Activated CD4-positive, alpha-beta T cell treated with anti-CD3 and anti-CD28 coated beads, Interleukin-10, Interleukin-2, amounts not matched to agents 100 ng/mL and 50 ng/mL, durations not matched to agents 16 hours and 8 hours (primary cell): ENCODE measurements around the gene CASD1.

Source experiments
- DNase-seq: peaks from one replicate; pipeline ENCODE4 v3.0.0-alpha.2; 2020

CASD1 gene

DNA sequence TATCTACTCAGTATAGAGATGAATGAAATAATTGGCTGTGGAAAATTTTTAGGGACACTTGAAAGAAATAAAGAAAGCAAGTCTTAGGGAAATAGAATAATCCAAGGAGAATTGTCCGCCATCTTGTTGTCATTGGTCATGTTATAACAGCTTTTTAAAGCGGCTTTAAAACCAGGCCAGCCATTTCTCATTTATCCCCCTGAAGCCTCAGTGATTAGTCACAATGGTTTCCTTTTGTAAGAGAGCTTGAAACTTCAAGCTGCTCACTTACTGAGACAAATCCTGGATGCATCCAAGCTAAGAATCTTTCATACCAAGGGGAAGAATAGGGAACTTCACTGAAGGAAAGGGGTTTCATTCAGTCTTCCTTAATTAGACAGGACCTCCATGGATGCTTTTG is 78.5 kb downstream of the CASD1 start:
- DNase-seq = no peak

DNA sequence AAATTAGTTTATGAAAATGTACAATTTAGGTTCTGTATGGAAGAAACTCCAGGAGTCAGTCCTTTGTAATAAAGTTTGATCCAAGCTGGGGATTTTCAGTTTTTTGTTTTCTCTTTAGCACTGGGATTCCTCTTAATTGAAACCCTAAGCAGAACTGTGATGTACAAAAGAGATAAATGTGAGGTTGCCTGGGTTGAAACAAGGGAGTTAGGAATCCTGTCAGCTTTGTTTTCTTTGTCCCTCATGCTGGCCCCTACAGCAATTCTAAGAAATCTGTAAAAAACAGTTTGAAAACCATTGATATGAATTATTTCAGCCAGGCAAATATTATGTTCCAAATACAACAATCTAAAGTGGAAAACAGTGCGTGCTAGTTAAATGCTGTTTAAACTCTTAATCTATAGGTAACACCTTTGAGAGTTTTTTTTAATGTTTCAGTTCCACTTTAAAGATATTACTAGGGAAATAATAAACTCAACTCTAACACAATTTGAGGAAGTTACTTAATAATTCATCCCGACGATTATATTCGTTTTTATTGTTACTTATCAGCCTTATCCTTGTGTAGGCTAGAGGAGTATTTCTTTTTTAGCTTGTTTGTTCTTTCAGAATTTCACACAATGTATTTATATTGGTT is 81.0 kb downstream of the CASD1 start:
- no peak for DNase-seq

DNA sequence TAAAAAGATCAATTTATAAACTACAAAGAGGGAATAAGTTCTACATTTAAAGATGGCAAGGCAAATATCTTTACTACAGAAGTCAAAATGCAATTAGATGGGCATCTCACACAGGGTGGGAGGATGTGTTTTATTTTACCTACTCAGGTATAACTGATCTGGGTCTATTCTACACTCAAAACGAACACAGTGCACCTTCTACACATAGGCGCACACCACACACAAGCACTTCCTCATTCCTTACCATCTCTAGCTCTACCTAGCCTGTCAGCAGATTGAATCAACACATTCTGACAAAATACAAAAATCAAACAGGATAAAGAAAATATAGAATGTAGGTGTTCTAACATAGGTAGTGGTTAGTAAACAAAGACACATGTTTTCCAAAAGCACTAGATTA is 81.6 kb downstream of the CASD1 start:
- no peak for DNase-seq

DNA sequence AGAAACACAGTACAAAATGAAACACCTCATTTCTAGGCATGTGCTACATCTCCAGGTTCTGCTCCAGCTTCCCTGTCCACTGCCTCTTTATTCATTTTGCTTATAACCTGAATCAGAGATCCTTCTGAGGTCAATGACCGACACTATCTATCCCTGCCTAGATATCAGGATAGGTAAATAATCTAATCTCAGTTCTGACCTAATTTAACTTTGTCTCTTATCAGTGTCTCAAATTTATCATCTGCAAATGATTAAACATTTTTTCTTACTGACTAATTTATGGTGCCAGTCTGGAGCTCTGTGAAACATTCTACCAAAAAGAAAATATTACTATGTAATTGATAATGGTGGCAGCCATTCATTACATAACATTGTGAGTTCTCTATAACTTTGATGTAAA is 85.3 kb downstream of the CASD1 start:
- no peak for DNase-seq

DNA sequence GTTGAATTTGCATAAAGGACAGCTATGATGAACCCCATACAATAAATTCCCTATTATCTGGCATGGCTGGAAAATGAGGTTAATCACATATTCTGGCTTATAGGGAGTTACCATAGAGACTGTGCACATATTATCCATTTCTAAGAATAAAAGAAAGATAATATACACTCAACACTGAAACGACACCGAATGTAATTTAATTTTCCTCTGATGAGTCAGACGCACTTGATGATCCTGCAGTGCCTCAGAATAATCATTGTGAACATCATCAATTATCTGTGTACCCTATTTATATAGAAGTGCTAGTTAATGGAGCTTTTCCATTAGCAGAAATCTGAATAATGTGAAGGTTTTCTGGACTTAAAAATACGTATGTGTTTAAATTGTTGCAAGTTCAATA is 86.1 kb downstream of the CASD1 start:
- no peak for DNase-seq

DNA sequence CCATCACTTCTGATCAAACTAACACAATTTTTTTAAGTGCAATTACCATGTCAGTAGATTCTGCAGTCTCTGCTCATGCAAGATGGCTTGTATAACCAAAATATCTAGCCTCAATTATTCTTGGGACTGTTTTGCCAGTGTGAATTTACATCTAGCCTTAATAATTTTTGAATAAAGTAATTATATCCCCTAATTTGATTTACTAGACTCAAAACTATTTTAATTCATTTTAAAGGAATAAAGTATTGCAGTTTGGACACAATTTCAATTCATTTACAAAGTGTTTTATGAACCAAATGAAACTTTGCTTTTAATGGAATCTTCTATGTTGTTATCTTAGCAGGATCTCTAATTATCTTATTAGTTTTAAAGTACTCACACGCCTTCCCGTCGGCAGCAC is 90.7 kb downstream of the CASD1 start:
- DNase-seq = no peak

DNA sequence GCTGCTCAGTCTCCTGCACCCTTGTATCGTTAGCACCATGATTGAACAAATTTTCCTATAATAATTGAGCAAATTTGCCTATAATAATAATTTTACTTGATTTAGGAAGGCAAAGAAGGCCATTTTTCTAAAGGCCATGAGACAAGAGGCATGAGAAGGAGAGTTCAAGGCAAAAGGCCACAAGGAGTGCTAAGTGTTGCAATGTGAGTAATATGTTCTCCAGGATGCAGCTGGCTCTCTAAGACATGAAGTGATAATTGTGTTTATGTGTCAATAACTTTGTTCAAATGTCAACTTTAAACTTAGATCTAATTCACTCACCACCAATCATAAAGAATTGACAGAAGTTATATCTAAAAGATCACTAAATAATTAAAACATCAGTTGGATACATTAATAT is 92.6 kb downstream of the CASD1 start:
- no peak for DNase-seq

DNA sequence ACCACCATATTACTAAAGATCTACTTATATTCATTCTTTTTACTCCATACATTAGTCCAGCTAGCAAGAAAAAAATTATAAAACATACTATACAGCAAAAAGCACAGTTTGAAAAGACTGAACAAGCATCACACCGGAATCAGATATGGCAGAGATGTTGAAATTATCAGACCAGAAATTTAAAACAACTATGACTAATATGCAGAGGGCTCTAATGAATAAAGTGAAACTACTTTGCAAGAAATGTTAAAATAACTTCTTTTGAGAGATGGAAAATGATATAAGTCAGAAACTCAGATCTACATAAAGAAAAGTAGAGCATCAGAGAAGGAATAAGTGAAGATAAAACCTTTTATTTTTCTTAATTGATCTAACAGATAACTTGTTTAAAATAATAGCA is 95.4 kb downstream of the CASD1 start:
- DNase-seq = peak; percentile 2
